ENCODE measurements around the gene ZBED6.
"Not testable (repeated sequence)": the region's sequence is repeated elsewhere in the genome, so short reads cannot be mapped to it uniquely, and the experiment has no call there.

Gene ZBED6

DNA sequence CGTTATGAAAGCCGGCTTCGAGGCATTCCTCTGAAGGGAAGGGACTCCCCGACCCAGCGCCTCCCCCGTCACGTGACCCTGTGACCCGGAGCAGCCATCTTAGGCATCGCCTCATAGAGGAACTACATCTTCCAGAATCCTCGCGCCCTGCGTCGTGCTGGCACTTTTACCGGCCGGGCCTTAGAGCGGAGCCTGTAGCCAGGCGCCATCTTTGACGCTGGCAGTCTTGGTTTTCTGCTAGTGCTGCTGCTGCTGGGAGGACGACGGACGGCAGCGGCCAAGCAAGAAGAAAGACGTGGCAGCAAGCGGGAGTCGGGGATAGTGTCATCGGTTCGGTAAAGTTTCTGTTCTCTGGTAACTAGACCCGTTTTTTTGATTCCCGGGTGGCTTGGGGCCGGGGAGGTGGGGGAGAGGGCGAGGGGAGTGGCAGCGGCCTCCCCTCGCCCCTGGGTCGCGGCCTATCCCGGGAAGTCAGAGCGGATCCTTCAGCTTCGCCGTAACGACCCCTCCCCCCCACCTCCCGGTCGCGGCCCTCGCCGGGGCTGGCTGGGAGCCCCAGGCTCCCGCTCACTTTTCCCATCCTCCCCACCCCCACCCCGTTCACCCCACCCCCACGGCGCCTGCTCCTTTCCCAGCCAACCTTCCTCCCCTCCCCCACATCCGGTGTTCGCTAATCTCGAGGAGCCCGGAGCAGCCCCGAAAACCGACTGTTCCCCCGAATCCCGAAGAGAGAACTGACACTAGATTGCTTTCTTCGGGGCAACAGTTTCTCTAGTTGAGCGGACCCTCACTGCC is at the start of gene ZBED6, which contains the start of gene ZC3H11A:
Gene ZBED6, plus strand, starts transcription at position 183 of the 795 bp plus-strand sequence. CDS start 1,900 bp downstream, outside the sequence.
Gene ZC3H11A, plus strand, starts transcription at position 183 of the 795 bp plus-strand sequence. CDS start 21,448 bp downstream, outside the sequence.
- DNase-seq: peak; percentile 98

GRCh38 chr1:203746281-203746680 is 49.1 kb upstream of the ZBED6 start:
- DNase-seq: no peak

- DNase-seq: no peak
Measured at GRCh38 chr1:203751051-203751450, 44.4 kb upstream of the ZBED6 start.

- DNase-seq: not testable (repeated sequence)
Measured at GRCh38 chr1:203751618-203752361, 43.6 kb upstream of the ZBED6 start.

DNA sequence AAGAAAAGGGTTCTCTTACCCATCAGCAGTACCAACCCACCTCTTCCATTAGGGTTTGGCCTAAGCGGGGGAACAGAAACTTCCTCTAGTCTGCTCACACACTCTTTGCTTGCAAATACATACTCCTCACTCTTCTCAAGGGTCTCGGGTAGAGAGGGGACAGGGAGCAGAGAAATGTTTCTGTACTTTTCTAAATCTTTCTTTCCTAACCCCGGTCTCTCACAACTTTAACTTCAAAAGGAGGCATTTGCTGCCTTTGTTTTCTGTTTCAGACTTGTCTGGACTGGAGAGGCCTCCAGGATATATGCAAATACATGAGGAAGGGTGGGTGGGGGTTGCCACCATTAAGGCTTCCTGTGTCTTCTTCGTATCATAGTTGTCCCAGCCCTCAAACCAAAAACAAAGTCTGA is 41.0 kb upstream of the ZBED6 start:
- DNase-seq: no peak

GRCh38 chr1:203756036-203756435 is 39.4 kb upstream of the ZBED6 start:
- no peak for DNase-seq

- DNase-seq: not testable (repeated sequence)
Measured at GRCh38 chr1:203758749-203759148, 36.7 kb upstream of the ZBED6 start.

- no peak for DNase-seq
Measured at GRCh38 chr1:203760506-203760905, 34.9 kb upstream of the ZBED6 start.

GRCh38 chr1:203761958-203762357 is 33.5 kb upstream of the ZBED6 start:
- not testable (repeated sequence) for DNase-seq

DNA sequence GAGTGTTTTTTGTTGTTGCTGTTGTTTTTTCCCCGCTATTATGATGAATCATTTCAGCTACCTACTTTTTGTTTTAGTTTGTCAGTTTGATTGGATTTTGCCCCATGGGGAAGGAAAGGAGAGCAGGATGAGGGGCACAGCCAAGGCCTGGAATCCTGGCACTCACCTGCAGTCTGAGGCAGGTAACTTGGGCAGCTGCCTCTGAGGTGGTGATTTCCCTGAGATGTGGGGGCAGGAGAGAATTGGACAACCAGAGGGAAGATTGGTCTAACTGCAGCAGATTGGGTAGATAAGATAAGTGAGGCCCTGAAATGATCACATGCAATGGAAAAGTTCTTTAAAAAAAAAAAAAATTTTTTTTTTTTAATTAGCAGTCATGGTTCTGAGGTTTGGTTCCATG is 31.9 kb upstream of the ZBED6 start:
- no peak for DNase-seq

- DNase-seq: no peak
Measured at GRCh38 chr1:203764105-203765028, 31.1 kb upstream of the ZBED6 start.

DNA sequence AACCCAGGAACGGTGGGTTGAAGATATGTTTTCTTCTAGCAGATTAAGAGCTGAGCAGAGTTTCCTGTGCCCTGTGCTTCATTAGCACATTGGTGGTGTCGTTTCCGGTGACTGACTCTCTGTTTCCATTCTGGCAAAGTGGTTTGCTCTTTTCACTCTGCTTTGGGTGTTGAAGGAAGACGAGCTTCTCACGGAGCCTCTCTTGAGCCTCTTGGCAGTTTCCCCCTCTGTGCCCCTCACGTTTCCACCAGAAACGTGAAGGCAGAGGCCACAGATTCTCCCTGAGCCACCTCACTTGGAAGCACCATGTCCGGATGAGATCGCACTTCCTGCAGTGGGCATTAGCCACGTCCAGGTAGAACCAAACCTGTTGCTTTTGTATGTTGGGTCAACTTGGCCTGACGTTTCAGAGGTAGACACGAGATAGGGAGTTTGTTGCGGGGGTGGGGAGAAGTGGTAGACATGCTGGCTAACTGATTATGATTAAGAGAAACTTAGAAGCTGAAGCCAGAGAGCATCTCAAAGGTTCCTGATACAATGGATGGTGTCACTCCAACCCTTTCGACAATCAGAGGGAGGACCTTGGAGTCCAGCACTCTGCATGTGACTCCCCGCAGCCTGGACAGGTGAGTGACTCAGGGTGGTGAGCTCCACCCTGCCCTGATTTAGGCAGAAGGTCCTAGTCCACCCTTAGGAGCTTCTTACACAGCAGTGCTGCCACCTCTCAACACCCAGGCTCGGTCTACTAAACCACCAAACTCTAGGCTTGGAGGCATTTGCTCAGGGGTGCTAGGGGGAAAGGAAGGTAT is 30.2 kb upstream of the ZBED6 start, which contains the start of gene LAX1:
Gene LAX1, plus strand, starts transcription at position 155 of the 809 bp plus-strand sequence. Its CDS starts 383 bp downstream, at position 538.
- DNase-seq: peak; percentile 78

GRCh38 chr1:203768256-203768655 is 27.2 kb upstream of the ZBED6 start:
- DNase-seq: no peak

- DNase-seq: no peak
Measured at GRCh38 chr1:203769505-203770343, 25.7 kb upstream of the ZBED6 start.

DNA sequence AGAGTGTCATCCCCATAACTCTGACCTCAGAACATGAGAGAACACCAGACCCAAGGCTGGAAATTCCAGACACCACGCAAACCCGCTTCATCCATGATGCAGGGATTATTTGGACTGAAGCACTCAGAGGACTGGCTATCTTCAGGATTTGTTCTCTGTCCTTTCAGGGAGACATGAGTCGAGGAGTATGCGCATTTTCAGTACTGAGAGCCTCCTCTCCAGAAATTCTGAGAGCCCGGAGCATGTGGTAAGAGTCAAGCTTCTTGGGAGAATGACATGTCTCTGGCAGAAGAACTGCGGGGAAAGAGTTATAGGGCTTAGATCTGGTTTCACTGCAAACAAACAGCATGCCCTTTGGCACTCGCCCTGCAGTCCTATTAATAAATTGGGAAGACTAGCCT is 23.5 kb upstream of the ZBED6 start:
- no peak for DNase-seq

GRCh38 chr1:203772836-203773235 is 22.6 kb upstream of the ZBED6 start:
- DNase-seq: no peak

DNA sequence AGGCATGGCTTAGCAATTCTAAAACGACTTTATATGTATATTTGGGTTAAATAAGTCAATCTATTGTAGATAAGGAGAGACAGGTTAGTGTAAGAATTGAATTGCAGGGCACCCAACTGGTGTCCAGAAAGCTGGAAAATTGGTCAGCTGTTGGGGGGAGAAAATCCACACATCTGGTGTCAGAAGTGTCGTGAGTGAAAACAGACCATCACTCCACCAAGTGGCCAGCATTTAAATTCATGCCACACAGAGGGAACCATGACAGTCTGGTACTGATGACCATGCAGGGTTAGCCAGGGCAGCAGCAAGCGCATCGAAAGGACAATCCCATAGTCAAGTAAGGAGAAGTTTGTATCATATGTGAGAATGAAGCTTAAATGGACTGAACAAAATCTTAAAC is 18.8 kb upstream of the ZBED6 start:
- no peak for DNase-seq

DNA sequence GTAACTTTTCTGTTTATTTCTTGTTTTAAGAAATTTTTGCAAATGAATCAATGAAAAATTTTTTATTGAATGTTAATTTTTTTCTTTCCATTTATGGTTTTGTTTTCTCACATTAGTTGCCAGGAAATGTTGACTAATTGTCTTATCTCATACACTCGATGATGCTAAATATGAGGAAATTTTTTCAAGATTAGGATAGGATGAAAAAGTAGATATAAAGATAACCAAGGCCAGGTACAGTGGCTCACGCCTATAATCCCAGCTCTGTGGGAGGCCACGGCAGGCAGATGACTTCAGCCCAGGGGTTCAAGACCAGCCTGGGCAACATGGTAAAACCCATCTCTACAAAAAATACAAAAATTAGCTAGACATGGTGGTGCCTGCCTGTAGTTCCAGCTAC is 17.8 kb upstream of the ZBED6 start:
- DNase-seq: no peak

DNA sequence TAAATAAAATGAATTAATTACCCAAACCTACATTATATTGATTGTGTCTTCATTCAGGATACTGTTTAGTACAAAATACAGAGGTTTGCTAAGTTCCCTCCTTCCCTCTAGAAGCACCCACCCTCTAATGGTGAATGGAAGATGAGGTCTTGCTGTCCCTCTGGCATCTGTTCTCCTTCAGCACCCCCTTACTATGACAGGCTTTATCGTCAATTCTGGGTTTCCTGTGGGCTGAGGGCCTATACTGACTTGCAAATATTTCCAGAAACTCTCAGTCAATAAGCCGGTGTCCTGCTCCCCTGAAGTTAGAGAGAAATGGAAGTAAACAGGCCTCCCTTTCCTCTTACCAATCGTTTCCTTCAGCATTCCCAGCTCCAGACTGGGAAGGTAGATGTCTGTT is 17.3 kb upstream of the ZBED6 start:
- DNase-seq: no peak

DNA sequence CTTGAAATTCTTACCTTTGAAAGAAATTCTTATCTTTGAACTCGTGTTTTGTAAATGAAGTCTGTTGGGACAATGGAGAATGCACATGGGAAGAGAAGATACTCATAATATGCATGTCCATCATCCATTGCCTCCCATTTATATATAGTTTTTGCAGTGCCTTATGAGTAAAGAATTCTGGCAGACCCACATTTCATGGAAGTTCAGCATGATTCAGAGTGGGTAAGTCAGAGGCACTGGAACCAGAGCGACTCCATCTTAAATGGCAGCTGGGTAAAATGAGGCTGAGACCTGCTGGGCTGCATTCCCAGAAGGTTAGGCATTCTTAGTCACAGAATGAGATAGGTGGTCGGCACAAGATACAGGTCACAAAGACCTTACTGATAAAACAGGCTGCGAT is 16.6 kb upstream of the ZBED6 start:
- DNase-seq: no peak

- no peak for DNase-seq
Measured at GRCh38 chr1:203781962-203782361, 13.5 kb upstream of the ZBED6 start.

Measured in activated gamma-delta T cell treated with Interleukin-2 at 50 U/mL for 16 hours (primary cell).